ENCODE results near the gene ITPKC.

The ITPKC gene

GRCh38 chr19:40750874-40751537 lies 34.1 kb downstream of the ITPKC start, which contains the start of gene SNRPA:
TSS of gene SNRPA (plus strand) at chr19:40751203. CDS start at chr19:40751409, 206 bp downstream.
- in situ Hi-C loops (cut with MboI; ENCODE audit: low sequenced_read_pairs, unreplicated experiment) = no loop called here
- TF ChIP-seq CTCF (IDR thresholded peaks at IDR 0.05; ENCODE audit: borderline replicate concordance, control extremely low read depth, extremely low read depth, insufficient read depth, missing control alignments) = no peak
- peak; percentile 93 for DNase-seq (ENCODE audit: low spot score)

DNA sequence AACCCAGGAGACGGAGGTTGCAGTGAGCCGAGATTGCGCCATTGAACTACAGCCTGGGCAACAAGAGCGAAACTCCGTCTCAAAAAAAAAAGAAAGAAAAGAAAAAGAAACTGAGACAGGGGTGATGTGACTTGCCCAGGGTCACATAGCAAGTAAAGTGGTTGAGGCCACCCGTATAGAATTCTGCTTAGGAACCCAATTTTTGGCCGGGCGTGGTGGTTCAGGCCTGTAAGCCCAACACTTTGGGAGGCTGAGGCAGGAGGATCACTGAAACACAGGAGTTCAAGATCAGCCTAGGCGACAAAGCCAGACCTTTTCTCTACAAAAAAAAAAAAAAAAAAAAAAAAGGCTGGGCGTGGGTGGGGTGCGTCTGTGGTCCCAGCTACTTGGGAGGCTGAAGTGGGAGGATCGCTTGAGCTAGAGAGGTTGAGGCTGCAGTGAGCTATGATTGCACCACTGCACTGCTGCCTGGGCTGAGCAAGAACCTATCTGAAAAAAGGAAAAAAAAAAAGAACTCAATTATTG lies 35.4 kb downstream of the ITPKC start:
- no peak for DNase-seq (ENCODE audit: low spot score)
- in situ Hi-C loops (cut with MboI; ENCODE audit: low sequenced_read_pairs, unreplicated experiment) = no loop called here
- no peak for TF ChIP-seq CTCF (IDR thresholded peaks at IDR 0.05; ENCODE audit: borderline replicate concordance, control extremely low read depth, extremely low read depth, insufficient read depth, missing control alignments)

- TF ChIP-seq CTCF (IDR thresholded peaks at IDR 0.05; ENCODE audit: borderline replicate concordance, control extremely low read depth, extremely low read depth, insufficient read depth, missing control alignments) = no peak
- no peak for DNase-seq (ENCODE audit: low spot score)
- in situ Hi-C loops (cut with MboI; ENCODE audit: low sequenced_read_pairs, unreplicated experiment) = no loop called here
These were observed 37.8 kb downstream of the ITPKC start for GRCh38 chr19:40754611-40755247.

- in situ Hi-C loops (cut with MboI; ENCODE audit: low sequenced_read_pairs, unreplicated experiment) = no loop called here
- no peak for DNase-seq (ENCODE audit: low spot score)
- TF ChIP-seq CTCF (IDR thresholded peaks at IDR 0.05; ENCODE audit: borderline replicate concordance, control extremely low read depth, extremely low read depth, insufficient read depth, missing control alignments) = no peak
These were observed 38.3 kb downstream of the ITPKC start for GRCh38 chr19:40755248-40755624.

DNA sequence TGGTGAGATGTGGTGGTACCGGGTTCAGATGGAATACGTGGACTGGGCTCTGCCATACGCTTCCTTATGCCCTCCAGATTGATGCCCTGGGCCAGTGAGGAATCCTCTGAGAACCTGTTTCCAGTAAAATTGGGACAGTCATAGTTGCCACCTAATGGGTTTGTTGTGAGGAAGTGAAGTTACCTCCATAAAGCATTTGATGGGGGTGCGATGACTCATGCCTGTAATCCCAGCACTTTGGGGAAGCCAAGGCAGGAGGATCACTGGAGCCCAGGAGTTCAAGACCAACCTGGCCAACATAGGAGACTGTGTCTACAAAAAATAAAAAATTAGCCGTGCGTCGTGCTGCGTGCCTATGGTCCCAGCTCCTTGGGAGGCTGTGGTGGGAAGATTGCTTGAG lies 38.9 kb downstream of the ITPKC start:
- in situ Hi-C loops (cut with MboI; ENCODE audit: low sequenced_read_pairs, unreplicated experiment) = no loop called here
- TF ChIP-seq CTCF (IDR thresholded peaks at IDR 0.05; ENCODE audit: borderline replicate concordance, control extremely low read depth, extremely low read depth, insufficient read depth, missing control alignments) = no peak
- DNase-seq (ENCODE audit: low spot score) = no peak

DNA sequence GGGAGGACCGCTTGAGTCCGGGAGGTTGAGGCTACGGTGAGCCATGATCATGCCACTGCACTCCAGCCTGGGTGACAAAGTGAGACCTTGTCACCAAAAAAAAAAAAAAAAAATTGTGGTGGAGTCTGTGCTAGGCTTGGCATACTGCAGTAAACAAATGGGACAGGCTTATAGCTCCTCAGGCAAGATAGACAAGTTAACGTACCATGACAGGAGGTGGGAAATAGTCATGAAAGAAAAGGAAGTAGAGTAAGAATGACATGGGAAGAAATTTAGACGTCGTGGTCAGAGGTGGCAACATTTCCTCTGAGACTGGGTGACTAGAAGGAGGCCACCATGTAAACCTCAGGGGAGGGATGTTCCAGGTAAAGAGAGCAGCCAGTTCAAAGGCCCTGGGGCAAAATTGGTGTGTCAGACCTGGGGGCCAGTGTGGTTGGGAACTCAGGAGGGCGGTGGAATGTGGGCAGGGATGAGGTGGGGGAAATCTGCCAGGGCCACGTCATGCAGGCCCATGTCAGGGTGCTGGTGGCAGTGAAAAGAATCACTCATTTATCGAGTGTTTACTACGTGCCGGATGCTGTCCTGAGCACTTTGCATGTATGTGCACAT lies 39.7 kb downstream of the ITPKC start:
- in situ Hi-C loops (cut with MboI; ENCODE audit: low sequenced_read_pairs, unreplicated experiment) = no loop called here
- TF ChIP-seq CTCF (IDR thresholded peaks at IDR 0.05; ENCODE audit: borderline replicate concordance, control extremely low read depth, extremely low read depth, insufficient read depth, missing control alignments) = no peak
- DNase-seq (ENCODE audit: low spot score) = no peak
